Measurements from ENCODE around the gene LRMDA. TPM values are rescaled to one million over a fixed set of nuclear protein-coding genes. Genes with fewer than 3 reads are reported as not detected.

Gene LRMDA
- total and polyA plus RNA-seq, 2 donors (not counting 3 experiments of a cell fraction or from before 2014, with no cell fraction given): 9.7 to 18.0 TPM

- no peaks in the 10 kb centered on the region for H3K9me1 ChIP-seq (replicated peaks; ENCODE audit: control insufficient read depth, extremely low read depth, insufficient read depth, low read length)
- no peak overlapping the region for H3K4me3 ChIP-seq (replicated peaks in 1 of 3; ENCODE audit: insufficient read depth in 1 of 3, low read depth in 1 of 3, low read length in 3 of 3)
- no TSS peak for BruUV-seq (replicated peaks)
- H3K4me1 ChIP-seq (ENCODE audit: control insufficient read depth, extremely low read depth, insufficient read depth, low read length): no peaks in the 10 kb centered on the region
- H4K20me1 ChIP-seq (replicated peaks; ENCODE audit: control insufficient read depth, extremely low read depth, insufficient read depth, low read length): no peaks in the 10 kb centered on the region
- H3K4me2 ChIP-seq (ENCODE audit: insufficient read depth, low read length): no peak overlapping the region
- no peak overlapping the region for H2AFZ ChIP-seq (ENCODE audit: low read depth, low read length)
- CTCF ChIA-PET: no interaction called here
- FAIRE-seq (no peak), DNase-seq (ENCODE audit: low read depth, low spot score) (no peak)
- POLR2A ChIA-PET: no interaction called here
- no peaks in the 10 kb centered on the region for H3K79me2 ChIP-seq (ENCODE audit: control insufficient read depth, insufficient read depth, low read length)
- dilution Hi-C loops (cut with MboI; ENCODE audit: extremely low pct_ligation_motif_present, low sequenced_read_pairs): no loop called here
- no peak overlapping the region for H3K27ac ChIP-seq (ENCODE audit: insufficient read depth, low read depth, low read length)
- no peak overlapping the region for H3K9ac ChIP-seq (replicated peaks; ENCODE audit: extremely low read depth, insufficient read depth, low read length)
- intact Hi-C loops (cut with micrococcal nuclease): no loop called here
- H3K36me3 ChIP-seq (ENCODE audit: control insufficient read depth in 2 of 2, extremely low read depth in 1 of 2, insufficient read depth in 2 of 2, low read length in 2 of 2): no peaks in the 10 kb centered on the region
- TF ChIP-seq CTCF (IDR thresholded peaks at IDR 0.05; ENCODE audit: extremely low read depth in 1 of 2, insufficient read depth in 1 of 2, low read depth in 1 of 2, low read length in 2 of 2) (no peak), FOS (IDR thresholded peaks at IDR 0.05; ENCODE audit: borderline replicate concordance, insufficient read depth, low read length) (no peak), MYC (IDR thresholded peaks at IDR 0.05; ENCODE audit: low read depth, low read length) (no peak), GATA2 (IDR thresholded peaks at IDR 0.05; ENCODE audit: insufficient read depth, insufficient read length, low read depth, low read length) (no peak), JUN (IDR thresholded peaks at IDR 0.05; ENCODE audit: borderline replicate concordance, insufficient read depth, insufficient read length, low read depth) (no peak), EZH2 (IDR thresholded peaks at IDR 0.05; ENCODE audit: borderline replicate concordance, low read depth, low read length, severe bottlenecking) (no peak), POLR2A (IDR thresholded peaks at IDR 0.05; ENCODE audit: low read depth, low read length) (no peak), MAX (IDR thresholded peaks at IDR 0.05; ENCODE audit: insufficient read depth, insufficient read length) (no peak), POLR2AphosphoS5 (IDR thresholded peaks at IDR 0.05; ENCODE audit: insufficient read depth, low read depth, low read length) (no peak)
- H3K27me3 ChIP-seq (ENCODE audit: control insufficient read depth in 2 of 2, insufficient read depth in 2 of 2, low read length in 2 of 2): no peaks in the 10 kb centered on the region
- H3K9me3 ChIP-seq (replicated peaks; ENCODE audit: control insufficient read depth, insufficient read depth, low read length): no peaks in the 10 kb centered on the region
These were observed 1005.0 kb downstream of the LRMDA start for GRCh38 chr10:76436401-76436811.
